ENCODE results near the gene LRRC36. TPM values are rescaled to one million over a fixed set of nuclear protein-coding genes. Genes with fewer than 3 reads are reported as not detected.
"Not testable (repeated sequence)": the region's sequence is repeated elsewhere in the genome, so short reads cannot be mapped to it uniquely, and the experiment has no call there.

Gene LRRC36
- total and polyA plus RNA-seq, 2 donors (not counting 3 experiments of a cell fraction or from before 2014, with no cell fraction given), result 0.30 to 2.0 TPM

GRCh38 chr16:67359540-67360269, 33.1 kb downstream of the LRRC36 start:
- CTCF ChIA-PET, result interaction anchor here (0.7 kb wide), 1 partner anchor 33 kb away, joined by 3 read pairs; the partner anchor contains the start of genes KCTD19 and LRRC36
- BruUV-seq (replicated peaks); H3K4me3 ChIP-seq (replicated peaks in 1 of 3; ENCODE audit: insufficient read depth in 1 of 3, low read depth in 1 of 3, low read length in 3 of 3); H3K27ac ChIP-seq (ENCODE audit: insufficient read depth, low read depth, low read length); H3K9me3 ChIP-seq (replicated peaks; ENCODE audit: control insufficient read depth, insufficient read depth, low read length); dilution Hi-C loops (cut with MboI; ENCODE audit: extremely low pct_ligation_motif_present, low sequenced_read_pairs); H3K36me3 ChIP-seq (ENCODE audit: control insufficient read depth in 2 of 2, extremely low read depth in 1 of 2, insufficient read depth in 2 of 2, low read length in 2 of 2); H3K4me2 ChIP-seq (ENCODE audit: insufficient read depth, low read length); H2AFZ ChIP-seq (ENCODE audit: low read depth, low read length); POLR2A ChIA-PET; H4K20me1 ChIP-seq (replicated peaks; ENCODE audit: control insufficient read depth, extremely low read depth, insufficient read depth, low read length); DNase-seq (ENCODE audit: low read depth, low spot score); H3K9me1 ChIP-seq (replicated peaks; ENCODE audit: control insufficient read depth, extremely low read depth, insufficient read depth, low read length); FAIRE-seq; H3K9ac ChIP-seq (replicated peaks; ENCODE audit: extremely low read depth, insufficient read depth, low read length); intact Hi-C loops (cut with micrococcal nuclease); H3K79me2 ChIP-seq (ENCODE audit: control insufficient read depth, insufficient read depth, low read length); H3K4me1 ChIP-seq (ENCODE audit: control insufficient read depth, extremely low read depth, insufficient read depth, low read length): not testable (repeated sequence)
- peaks cover 11 to 15% of the 10 kb centered on the region in 2 experiments for H3K27me3 ChIP-seq (ENCODE audit: control insufficient read depth in 2 of 2, insufficient read depth in 2 of 2, low read length in 2 of 2)

GRCh38 chr16:67361038-67361437, 34.4 kb downstream of the LRRC36 start:
- no peak overlapping the region for H3K9ac ChIP-seq (replicated peaks; ENCODE audit: extremely low read depth, insufficient read depth, low read length)
- no peak for DNase-seq (ENCODE audit: low read depth, low spot score)
- ChIA-PET POLR2A (no interaction called here), CTCF (no interaction called here)
- no peak for FAIRE-seq
- no peaks in the 10 kb centered on the region for H3K9me1 ChIP-seq (replicated peaks; ENCODE audit: control insufficient read depth, extremely low read depth, insufficient read depth, low read length)
- H3K9me3 ChIP-seq (replicated peaks; ENCODE audit: control insufficient read depth, insufficient read depth, low read length), result no peaks in the 10 kb centered on the region
- no peak overlapping the region for H3K27ac ChIP-seq (ENCODE audit: insufficient read depth, low read depth, low read length)
- H3K4me2 ChIP-seq (ENCODE audit: insufficient read depth, low read length), result no peak overlapping the region
- TF ChIP-seq POLR2AphosphoS5 (IDR thresholded peaks at IDR 0.05; ENCODE audit: insufficient read depth, low read depth, low read length) (no peak), MYC (IDR thresholded peaks at IDR 0.05; ENCODE audit: low read depth, low read length) (no peak), FOS (IDR thresholded peaks at IDR 0.05; ENCODE audit: borderline replicate concordance, insufficient read depth, low read length) (no peak), POLR2A (IDR thresholded peaks at IDR 0.05; ENCODE audit: low read depth, low read length) (no peak), EZH2 (IDR thresholded peaks at IDR 0.05; ENCODE audit: borderline replicate concordance, low read depth, low read length, severe bottlenecking) (no peak), CTCF (IDR thresholded peaks at IDR 0.05; ENCODE audit: extremely low read depth in 1 of 2, insufficient read depth in 1 of 2, low read depth in 1 of 2, low read length in 2 of 2) (no peak), MAX (IDR thresholded peaks at IDR 0.05; ENCODE audit: insufficient read depth, insufficient read length) (no peak), GATA2 (IDR thresholded peaks at IDR 0.05; ENCODE audit: insufficient read depth, insufficient read length, low read depth, low read length) (no peak), JUN (IDR thresholded peaks at IDR 0.05; ENCODE audit: borderline replicate concordance, insufficient read depth, insufficient read length, low read depth) (no peak)
- dilution Hi-C loops (cut with MboI; ENCODE audit: extremely low pct_ligation_motif_present, low sequenced_read_pairs) (no loop called here), intact Hi-C loops (cut with micrococcal nuclease) (no loop called here)
- no peaks in the 10 kb centered on the region for H4K20me1 ChIP-seq (replicated peaks; ENCODE audit: control insufficient read depth, extremely low read depth, insufficient read depth, low read length)
- H3K79me2 ChIP-seq (ENCODE audit: control insufficient read depth, insufficient read depth, low read length), result no peaks in the 10 kb centered on the region
- no peak overlapping the region for H2AFZ ChIP-seq (ENCODE audit: low read depth, low read length)
- H3K4me3 ChIP-seq (replicated peaks in 1 of 3; ENCODE audit: insufficient read depth in 1 of 3, low read depth in 1 of 3, low read length in 3 of 3), result no peak overlapping the region
- no peaks in the 10 kb centered on the region for H3K36me3 ChIP-seq (ENCODE audit: control insufficient read depth in 2 of 2, extremely low read depth in 1 of 2, insufficient read depth in 2 of 2, low read length in 2 of 2)
- peaks cover 9% of the 10 kb centered on the region for H3K4me1 ChIP-seq (ENCODE audit: control insufficient read depth, extremely low read depth, insufficient read depth, low read length)
- BruUV-seq (replicated peaks), result no TSS peak
- peaks cover 11 to 15% of the 10 kb centered on the region in 2 experiments for H3K27me3 ChIP-seq (ENCODE audit: control insufficient read depth in 2 of 2, insufficient read depth in 2 of 2, low read length in 2 of 2)
